UCSD-AML1 (cell line): ENCODE measurements around the gene F12.

Source experiments
- DNase-seq: peaks from one replicate; lab custom pipeline; 2025; ENCODE audit not compliant: unreplicated experiment; lab: John Stamatoyannopoulos, UW

Gene F12

DNA sequence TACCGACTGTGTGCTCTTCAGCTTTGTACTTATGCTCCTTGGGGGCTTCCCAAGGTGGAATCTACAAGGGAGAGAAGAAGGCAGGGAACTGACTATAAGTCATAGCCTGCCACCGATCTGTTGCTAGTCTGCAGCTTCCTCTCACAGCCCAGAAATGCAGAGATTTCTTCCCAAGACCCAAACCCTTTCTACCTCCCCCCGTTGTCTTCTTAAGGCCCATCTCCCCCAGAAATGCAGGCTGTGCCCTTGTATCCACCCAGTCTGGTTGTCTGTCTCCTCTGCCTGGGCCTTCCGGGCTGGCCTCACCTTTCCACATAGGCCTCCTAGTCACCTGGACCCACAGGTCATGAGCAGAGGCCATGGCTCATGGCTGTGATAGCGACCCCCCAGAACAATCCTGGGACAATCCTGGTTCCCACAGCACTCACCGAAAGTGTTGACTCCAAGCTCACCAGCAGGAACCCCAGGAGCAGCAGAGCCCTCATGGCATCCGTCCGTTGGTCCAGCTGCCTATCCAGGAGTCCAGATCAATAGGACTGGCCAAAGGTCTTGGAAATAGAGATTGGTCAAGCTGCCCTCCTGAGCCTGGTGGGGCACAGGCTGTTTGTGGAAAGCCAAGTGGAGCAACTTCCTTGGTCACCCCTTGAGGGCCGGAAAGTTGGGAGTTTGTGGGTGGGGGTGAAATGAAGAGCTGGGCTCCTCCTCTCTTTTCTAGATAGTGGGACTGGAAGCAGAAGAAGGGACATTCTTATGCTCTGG is at the start of gene F12:
Gene F12 (minus strand): TSS at position 522 of the 759 bp plus-strand sequence. CDS start 37 bp downstream, at position 485.
- no peak for DNase-seq

DNA sequence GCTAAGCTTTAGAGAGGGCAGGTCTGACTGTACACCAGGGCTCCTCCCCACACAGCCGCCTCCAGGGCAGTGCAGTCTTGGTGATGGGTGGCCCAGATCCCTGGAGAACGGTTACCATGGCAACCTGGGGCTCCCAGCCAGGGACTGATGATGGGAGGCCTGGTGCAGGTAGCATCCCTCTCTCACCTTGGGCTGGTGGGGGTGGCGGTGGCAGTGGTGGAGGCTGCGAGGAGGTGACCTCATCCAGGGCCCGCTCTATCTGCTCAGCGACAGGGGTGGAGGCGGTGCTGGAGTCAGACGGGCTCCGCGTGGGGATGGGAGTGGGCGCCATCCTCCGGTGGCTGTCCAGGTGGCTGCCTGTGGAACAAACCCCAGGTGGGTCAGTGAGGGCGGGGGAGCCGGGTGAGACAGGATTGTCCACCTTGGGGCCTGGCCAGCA is 49.6 kb upstream of the F12 start:
- DNase-seq, result no peak

DNA sequence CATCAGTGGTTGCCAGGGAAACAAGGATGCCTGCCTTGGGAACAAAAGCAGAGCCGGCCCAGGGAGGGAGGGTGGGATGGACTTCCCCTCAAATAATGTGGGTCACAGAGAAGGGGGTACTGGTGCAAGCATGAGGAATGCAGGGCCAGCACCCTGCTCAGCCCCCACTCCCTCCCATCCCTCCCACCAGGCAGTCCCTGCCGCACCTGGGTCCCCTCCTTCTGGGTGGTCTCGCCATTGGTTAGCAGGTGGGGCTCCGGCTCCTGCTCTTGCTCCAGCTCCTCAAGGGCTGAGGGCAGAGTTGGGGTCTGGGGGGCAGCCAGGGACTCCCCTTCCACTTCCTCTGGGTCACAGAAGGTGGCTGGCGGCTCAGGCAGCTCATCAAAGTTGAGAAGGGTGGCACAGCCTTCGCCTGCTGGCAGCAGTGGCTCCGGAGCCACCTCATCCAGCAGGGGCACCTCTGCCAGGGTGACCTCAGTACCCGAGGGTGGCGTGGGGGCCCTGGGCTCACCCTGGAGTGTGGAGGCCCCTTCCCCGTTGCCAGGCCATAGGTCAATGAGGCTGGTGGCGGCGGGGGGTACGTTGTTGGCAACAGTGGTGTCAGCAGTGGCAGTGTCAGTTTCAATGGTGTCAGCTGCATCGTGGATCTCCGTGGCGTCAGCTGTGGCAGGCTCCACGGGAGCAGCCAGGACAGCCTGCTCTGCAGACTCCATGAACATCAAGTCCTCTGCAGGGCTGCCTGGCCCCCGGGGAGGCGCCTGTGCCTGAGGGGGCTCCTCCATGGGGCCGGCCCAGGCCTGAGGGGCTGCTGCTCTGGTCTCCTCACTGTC is 48.7 kb upstream of the F12 start:
- DNase-seq, result no peak

DNA sequence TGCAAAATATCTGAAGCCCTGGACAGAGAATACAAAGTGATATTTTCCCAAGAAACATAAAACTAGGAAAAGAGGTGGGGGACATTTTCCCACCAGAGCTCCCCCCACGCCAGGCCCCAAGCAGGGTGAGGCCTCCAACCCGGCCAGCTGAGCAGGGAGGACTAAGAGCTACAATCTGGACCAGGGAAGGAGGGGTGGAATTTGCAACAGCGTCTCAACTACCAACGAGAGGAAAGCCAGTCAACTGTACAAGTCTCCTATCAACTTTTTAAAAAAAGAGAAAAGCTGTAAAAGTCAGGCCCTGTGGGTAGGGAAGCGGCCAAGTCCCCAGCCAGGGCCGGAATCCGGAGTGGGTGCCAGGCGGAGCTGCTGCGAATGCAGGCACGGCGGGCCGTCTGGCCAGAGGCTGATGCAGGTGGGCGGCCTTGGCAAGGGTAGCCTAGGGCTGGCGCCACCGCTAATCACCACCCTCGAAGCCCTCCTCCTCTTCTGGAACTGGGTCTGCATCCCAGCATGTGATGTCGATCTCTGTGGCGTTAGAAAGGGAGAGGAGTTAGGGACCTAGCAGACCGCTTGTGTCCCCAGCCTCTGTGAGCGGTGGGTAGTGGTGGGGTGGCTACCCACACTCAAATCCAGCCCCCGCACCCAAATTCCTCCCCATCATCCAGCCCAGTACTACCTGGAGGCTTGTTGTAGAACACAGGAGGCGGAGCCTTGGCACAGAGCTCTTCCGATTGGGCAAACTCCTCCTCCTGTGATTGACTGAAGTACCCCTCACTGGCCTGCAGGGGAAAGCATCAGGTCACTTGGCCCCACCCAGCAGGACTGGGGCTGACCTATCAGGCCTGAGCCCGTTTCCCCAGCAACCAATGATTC is 47.9 kb upstream of the F12 start:
- DNase-seq, result peak; percentile 87

DNA sequence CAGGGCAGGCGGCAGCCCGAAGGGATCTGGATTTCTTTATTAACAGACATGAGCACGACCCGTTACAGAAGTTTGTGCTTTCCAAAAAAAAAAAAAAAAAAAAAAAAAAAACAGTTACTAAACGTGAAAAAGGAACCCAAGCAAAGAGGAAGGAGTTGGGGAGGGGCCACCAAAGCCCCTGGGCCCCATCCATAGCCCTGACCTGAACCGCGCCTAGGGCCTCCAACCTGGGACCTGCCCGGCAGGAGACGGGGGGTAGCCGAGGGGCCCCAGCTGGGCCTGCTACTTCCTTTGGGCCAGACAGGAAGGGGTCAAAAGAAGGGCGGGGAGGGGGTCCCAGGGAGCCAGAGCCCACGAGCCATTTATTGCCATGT is 47.2 kb upstream of the F12 start:
- DNase-seq, result no peak

- DNase-seq, result peak; percentile 91
Observed at GRCh38 chr5:177455661-177456590, 46.6 kb upstream of the F12 start.

- peak; percentile 82 for DNase-seq
Observed at GRCh38 chr5:177455036-177455660, 45.8 kb upstream of the F12 start.

DNA sequence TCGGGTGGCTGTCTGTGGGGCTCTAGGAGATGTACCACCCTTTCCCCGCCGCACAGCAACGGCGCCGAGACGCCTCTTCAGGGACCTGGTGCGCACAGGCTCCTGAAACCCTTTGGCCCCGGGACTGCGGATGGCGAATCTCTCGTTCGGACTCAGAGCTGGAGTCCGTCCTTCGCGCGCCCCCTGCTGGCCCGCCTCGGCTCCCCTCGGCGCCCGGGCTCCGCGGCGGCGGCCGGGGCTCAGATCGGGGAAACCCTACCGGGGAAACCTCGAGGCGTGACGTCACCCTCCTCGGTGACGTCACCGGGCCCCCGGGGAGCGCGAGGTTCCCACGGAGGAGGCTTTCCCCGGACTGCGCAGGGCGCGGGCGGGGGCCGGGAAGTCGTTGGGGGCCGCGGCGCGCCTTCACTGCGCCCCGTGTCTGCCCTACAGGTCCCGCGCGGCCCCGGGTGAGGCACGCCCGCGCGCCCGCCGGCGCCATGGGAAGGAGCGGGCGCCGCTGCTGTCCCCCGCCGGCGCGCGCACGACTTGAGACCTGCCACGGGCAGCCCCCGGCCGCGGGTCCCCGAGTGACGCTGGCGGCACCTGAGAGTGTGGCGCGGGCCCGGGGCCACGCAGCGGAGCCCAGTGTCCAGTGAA is 45.2 kb upstream of the F12 start:
- DNase-seq, result peak; percentile 93

- no peak for DNase-seq
Observed at GRCh38 chr5:177453852-177454396, 44.6 kb upstream of the F12 start.

- DNase-seq, result no peak
Observed at GRCh38 chr5:177452688-177453638, 43.6 kb upstream of the F12 start.

GRCh38 chr5:177450667-177451424 is 41.5 kb upstream of the F12 start:
- no peak for DNase-seq

DNA sequence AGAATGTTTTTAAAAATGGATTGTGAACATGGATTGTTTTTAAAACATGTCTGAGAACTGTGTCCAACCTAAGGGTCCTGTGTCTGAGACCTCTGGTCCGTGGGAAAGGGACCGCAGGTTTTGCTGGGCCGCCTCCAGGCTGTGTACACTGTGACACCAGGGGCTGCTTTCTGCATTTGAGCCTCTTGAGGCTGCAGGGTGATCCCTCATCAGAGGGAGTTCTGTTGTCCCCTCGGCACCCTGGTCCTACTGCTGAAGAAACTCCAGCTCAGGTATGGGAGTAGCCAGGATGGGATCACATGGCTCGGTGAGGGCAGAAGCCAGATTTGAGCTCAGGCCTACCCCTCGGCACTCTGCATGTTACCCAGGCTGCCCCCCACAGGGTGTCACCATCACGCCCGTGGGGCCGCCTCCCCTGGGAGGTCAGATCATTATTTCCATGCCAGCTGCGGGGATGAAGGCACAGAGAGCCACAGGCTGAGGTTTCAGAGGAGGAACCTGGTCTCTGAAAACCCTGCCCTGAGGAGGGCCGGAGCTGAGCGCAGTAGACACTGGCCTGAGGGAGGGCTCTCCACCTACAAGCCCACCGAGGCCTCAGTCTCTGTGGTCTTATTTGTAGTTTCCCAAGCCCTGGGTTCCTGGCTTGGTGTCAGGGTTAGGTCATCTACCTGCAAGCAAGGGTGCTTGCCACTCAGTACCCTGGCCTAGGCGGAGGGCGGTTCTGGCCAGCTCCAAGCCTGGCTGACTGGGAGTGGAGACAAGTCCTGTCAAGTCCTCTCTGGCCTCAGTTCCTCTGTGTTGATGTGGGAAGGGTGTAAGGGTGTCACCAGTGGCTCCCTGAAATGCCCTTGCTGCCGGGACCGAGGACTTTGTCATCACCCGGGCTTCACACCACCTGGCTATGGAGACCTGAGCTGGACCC is 40.0 kb upstream of the F12 start:
- no peak for DNase-seq

GRCh38 chr5:177448244-177448950 is 39.0 kb upstream of the F12 start:
- no peak for DNase-seq

- DNase-seq, result peak; percentile 75
Observed at GRCh38 chr5:177447611-177448243, 38.4 kb upstream of the F12 start.

- DNase-seq, result peak; percentile 65
Observed at GRCh38 chr5:177447066-177447610, 37.8 kb upstream of the F12 start.
